ENCODE measurements around the gene G3BP1. TPM values are rescaled to one million over a fixed set of nuclear protein-coding genes. Genes with fewer than 3 reads are reported as not detected.
"Not testable (repeated sequence)": the region's sequence is repeated elsewhere in the genome, so short reads cannot be mapped to it uniquely, and the experiment has no call there.

Gene G3BP1
- total RNA-seq, 2 donors from 2014 or later, result 57.1 to 60.9 TPM

DNA sequence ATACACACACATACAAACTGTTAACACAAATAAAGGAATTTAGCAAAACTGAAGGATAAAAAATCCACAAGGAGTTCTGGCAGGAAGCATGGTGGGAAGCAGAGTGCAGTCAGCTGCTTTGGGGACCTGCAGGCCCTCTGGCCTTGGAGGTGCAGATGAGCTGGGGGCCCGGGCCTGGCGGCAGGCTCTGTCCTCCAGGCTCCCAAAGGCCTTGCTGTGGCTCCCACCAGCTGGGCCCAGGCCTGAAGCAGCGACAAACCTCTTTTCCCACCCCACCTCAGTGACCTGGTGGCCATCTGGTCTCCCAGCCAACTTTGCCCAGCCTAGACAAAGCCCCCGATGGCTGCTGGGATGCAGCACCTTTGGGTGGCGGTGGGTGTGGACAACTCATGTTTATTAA, 85.1 kb downstream of the G3BP1 start:
- Histone ChIP-seq H3K4me3 (no peak overlapping the region), H3K27me3 (no peaks in the 10 kb centered on the region), H3K27ac (no peak overlapping the region), H3K9me3 (no peaks in the 10 kb centered on the region), H3K36me3 (no peaks in the 10 kb centered on the region), H3K4me1 (no peaks in the 10 kb centered on the region)
- no peak for DNase-seq (ENCODE audit: low spot score)
- TF ChIP-seq CTCF (IDR thresholded peaks at IDR 0.05), result no peak

GRCh38 chr5:151860867-151861266, 89.1 kb downstream of the G3BP1 start:
- not testable (repeated sequence) for H3K4me3 ChIP-seq; H3K27ac ChIP-seq; H3K4me1 ChIP-seq; H3K9me3 ChIP-seq; H3K36me3 ChIP-seq; H3K27me3 ChIP-seq; DNase-seq (ENCODE audit: low spot score)

Other genes starting within 250 kb of the G3BP1 start
- not detected for gene FAT2, start 180.6 kb upstream of the G3BP1 start, total RNA-seq
- gene SPARC, start 85.0 kb upstream of the G3BP1 start, total RNA-seq, result 100 to 1,000 TPM; 292 to 567 TPM
- 10 to 100 TPM; 64.6 to 84.5 TPM for gene ATOX1, start 13.3 kb upstream of the G3BP1 start, total RNA-seq
- gene GLRA1, start 152.9 kb downstream of the G3BP1 start, total RNA-seq, result not detected